HG03575 (cell line): Measurements from ENCODE around the gene NELL2.
"Not testable (repeated sequence)": the region's sequence is repeated elsewhere in the genome, so short reads cannot be mapped to it uniquely, and the experiment has no call there.

Source experiments
- ATAC-seq: cut with Tn5 transposase; IDR thresholded peaks from one replicate; pipeline ENCODE4 v1.9.1; 2021; ENCODE audit not compliant: unreplicated experiment, insufficient number of reproducible peaks, low FRiP score; ENCODE audit errors: extremely low read depth

NELL2 gene

GRCh38 chr12:44717612-44718011, 158.5 kb downstream of the NELL2 start:
- ATAC-seq: no peak

- ATAC-seq: no peak
These were observed 159.4 kb downstream of the NELL2 start for GRCh38 chr12:44716711-44717110.

GRCh38 chr12:44711736-44712135, 164.4 kb downstream of the NELL2 start:
- no peak for ATAC-seq

GRCh38 chr12:44709166-44709565, 166.9 kb downstream of the NELL2 start:
- no peak for ATAC-seq

DNA sequence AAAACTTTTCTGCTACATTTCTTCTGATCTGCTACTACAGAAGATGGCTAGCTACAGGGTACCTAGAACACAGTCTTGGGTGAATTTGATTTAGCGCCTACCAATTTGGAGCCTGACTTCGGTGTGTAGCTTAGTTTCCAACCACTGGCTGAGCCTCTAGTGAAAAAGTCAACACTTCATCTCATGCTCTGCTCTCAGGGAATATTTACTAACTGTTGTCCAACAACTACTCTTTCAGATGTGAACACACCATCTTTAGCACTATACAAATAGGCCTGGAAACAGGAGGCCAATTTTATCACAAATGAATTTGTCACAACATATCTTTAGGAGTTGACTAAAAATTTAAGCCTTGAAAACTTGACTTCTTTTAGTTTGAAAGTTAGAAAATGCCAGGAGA, 167.9 kb downstream of the NELL2 start:
- ATAC-seq: no peak

DNA sequence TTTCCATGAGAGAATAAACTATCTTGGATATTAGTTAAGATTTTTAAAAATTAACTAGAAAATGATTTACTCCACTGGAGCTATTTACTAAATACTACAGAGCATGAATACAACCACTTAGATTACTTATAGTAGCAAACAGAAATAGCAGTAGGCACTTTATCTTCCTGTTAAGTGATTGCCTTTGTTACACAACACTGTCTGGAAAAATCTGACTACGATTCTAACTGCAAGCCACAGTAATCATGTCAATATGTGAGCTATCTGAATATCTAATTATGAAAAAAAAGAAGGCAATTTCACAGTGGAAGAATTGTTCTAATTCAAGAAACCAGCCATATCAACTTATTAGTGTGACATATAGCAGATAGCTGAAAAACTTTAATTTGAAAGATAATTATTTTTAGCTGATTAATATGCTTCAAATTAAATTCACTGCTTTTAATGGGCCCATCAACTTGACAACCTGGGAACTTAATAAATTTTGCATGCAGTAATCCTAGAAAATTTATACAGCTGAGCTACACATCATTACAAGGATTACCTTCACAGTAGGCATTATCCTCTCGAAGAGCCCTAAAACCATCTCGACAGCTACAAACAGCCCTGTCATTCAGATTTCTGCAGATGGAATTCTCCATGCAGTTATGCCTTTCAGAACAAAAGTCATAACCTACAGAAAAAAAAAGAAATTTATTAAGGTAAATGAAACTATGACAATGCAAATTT, 172.8 kb downstream of the NELL2 start:
- ATAC-seq: no peak

GRCh38 chr12:44697511-44697910, 178.6 kb downstream of the NELL2 start:
- ATAC-seq: no peak

DNA sequence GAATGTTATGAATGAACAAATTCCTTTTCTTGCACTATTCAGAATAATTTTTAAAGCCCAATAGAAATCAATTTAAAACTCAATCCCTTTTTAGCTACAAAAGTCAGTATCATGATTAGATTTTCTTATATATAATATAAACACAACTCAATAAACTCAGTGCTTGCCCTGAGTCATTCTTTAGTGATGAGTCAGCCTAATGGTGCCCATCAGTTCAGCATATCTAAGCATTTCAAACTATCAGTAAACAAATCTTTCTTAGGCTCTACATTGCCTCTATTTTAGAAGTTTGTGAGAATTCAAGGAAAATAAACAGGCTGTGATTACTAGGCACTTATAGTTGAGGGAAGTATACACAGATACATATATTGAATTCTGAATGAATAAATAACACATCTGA, 179.6 kb downstream of the NELL2 start:
- no peak for ATAC-seq

- ATAC-seq: no peak
These were observed 182.1 kb downstream of the NELL2 start for GRCh38 chr12:44694017-44694416.

- no peak for ATAC-seq
These were observed 186.5 kb downstream of the NELL2 start for GRCh38 chr12:44689587-44689986.

- not testable (repeated sequence) for ATAC-seq
These were observed 189.2 kb downstream of the NELL2 start for GRCh38 chr12:44686821-44687432.

- ATAC-seq: no peak
These were observed 198.4 kb downstream of the NELL2 start for GRCh38 chr12:44677724-44678123.

GRCh38 chr12:44674875-44675274, 201.2 kb downstream of the NELL2 start:
- ATAC-seq: no peak

- no peak for ATAC-seq
These were observed 202.3 kb downstream of the NELL2 start for GRCh38 chr12:44673811-44674210.

DNA sequence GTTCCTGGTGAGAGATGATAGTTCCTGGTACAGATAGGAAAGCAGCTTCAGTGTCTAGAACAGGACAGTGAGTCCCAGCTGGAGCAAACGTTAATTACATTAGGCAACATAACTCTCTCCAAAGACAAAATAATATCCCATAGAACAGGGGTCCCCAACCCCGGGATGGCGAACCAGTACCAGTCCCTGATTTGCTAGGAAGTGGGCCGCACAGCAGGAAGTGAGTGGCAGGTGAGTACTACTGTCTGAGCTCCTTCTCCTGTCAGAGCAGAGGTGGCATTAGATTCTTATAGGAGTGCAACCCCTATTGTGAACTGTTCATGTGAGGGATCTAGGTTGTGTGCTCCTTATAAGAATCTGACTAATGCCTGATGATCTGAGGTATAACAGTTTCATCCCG, 204.1 kb downstream of the NELL2 start:
- ATAC-seq: no peak

- ATAC-seq: no peak
These were observed 207.7 kb downstream of the NELL2 start for GRCh38 chr12:44668443-44668842.

DNA sequence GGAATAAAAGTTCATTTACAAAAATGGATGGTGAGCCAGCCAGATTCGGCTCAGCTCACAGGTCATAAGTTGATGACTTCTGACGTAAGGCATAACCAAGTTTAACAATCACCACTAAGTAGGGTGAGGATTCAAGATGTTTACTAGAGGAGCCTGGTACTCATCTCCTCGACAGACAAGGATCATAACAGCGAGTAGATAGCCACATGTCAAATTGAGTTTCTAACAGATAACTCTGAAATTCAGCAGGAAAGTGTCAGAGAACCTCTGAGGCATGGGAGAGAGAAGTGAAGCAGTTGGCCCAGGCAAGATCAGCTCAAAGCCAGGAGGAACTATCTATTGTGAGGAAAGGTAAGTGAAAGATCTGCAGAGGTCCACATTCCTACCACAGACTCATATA, 208.7 kb downstream of the NELL2 start:
- no peak for ATAC-seq

- no peak for ATAC-seq
These were observed 212.8 kb downstream of the NELL2 start for GRCh38 chr12:44663291-44663690.

GRCh38 chr12:44655846-44656245, 220.3 kb downstream of the NELL2 start:
- ATAC-seq: no peak

- no peak for ATAC-seq
These were observed 221.2 kb downstream of the NELL2 start for GRCh38 chr12:44654646-44655639.
